PC-9 (cell line): ENCODE measurements around the gene LRP1B. TPM values are rescaled to one million over a fixed set of nuclear protein-coding genes. Genes with fewer than 3 reads are reported as not detected.

ENCODE experiments used
- BruUV-seq: library from RNA; stranded (reverse); fragments of 400-500 nt; replicated peaks from 2 replicates; lab custom pipeline; 2021; lab: Mats Ljungman, UMichigan
- CTCF ChIA-PET: fragments of 300-600 bp; sonication (Branson Sonifier 250); formaldehyde crosslinking; loops from one replicate; lab custom pipeline; 2022; ENCODE audit warnings: antibody characterized with exemption; lab: Charles Lee
- POLR2A ChIA-PET: fragments of 300-600 bp; sonication (Branson Sonifier 250); formaldehyde crosslinking; loops from one replicate; lab custom pipeline; 2022; ENCODE audit warnings: antibody characterized with exemption; ENCODE audit not compliant: unreplicated experiment; lab: Charles Lee
- DNase-seq, 2 experiments: peaks; one replicate each; pipeline versions ENCODE4 v3.0.0 to v3.0.0-alpha.2; 2015 to 2022; ENCODE audit warnings: mixed read lengths in 1 of 2
- H2AFZ ChIP-seq: fragments of 200-600 bp; sonication (generic); 2 replicates; pipeline ENCODE4 v1.8.1; 2017; ENCODE audit warnings: antibody characterized with exemption
- H3F3A ChIP-seq: fragments of 200-600 bp; sonication (generic); 2 replicates; pipeline ENCODE4 v1.8.1; 2017; ENCODE audit warnings: antibody characterized with exemption, mild to moderate bottlenecking, low read depth; ENCODE audit not compliant: insufficient read depth
- H3K27ac ChIP-seq: fragments of 200-600 bp; sonication (generic); 2 replicates; pipeline ENCODE4 v1.6.1; 2016; ENCODE audit warnings: mixed run types
- H3K27me3 ChIP-seq: fragments of 200-600 bp; sonication (generic); 2 replicates; pipeline ENCODE4 v1.6.1; 2016; ENCODE audit warnings: low read depth, mixed run types; ENCODE audit not compliant: insufficient read depth
- H3K36me3 ChIP-seq: fragments of 200-600 bp; sonication (generic); 2 replicates; pipeline ENCODE4 v1.6.1; 2016; ENCODE audit warnings: low read depth, mixed run types
- H3K4me1 ChIP-seq: fragments of 200-600 bp; sonication (generic); replicated peaks from 2 replicates; pipeline ENCODE4 v1.6.1; 2016; ENCODE audit warnings: mixed run types; ENCODE audit not compliant: insufficient read depth
- H3K4me2 ChIP-seq: fragments of 200-600 bp; sonication (generic); 2 replicates; pipeline ENCODE4 v1.6.1; 2017; ENCODE audit warnings: mixed run types
- H3K4me3 ChIP-seq: fragments of 200-600 bp; sonication (generic); 2 replicates; pipeline ENCODE4 v1.6.1; 2016; ENCODE audit warnings: mixed run types
- H3K79me2 ChIP-seq: fragments of 200-600 bp; sonication (generic); 2 replicates; pipeline ENCODE4 v1.6.1; 2017; ENCODE audit warnings: low read depth, mixed run types
- H3K9me2 ChIP-seq: fragments of 200-600 bp; sonication (generic); 2 replicates; pipeline ENCODE4 v1.8.1; 2017; ENCODE audit warnings: mild to moderate bottlenecking; ENCODE audit not compliant: insufficient read depth
- H3K9me3 ChIP-seq: fragments of 200-600 bp; sonication (generic); 2 replicates; pipeline ENCODE4 v1.8.1; 2016; ENCODE audit warnings: low read depth; ENCODE audit not compliant: insufficient read depth
- H4K20me1 ChIP-seq: fragments of 200-600 bp; sonication (generic); 2 replicates; pipeline ENCODE4 v1.8.1; 2017; ENCODE audit not compliant: insufficient read depth
- CTCF ChIP-seq: fragments of 200-600 bp; sonication (generic); conservative IDR thresholded peaks from 2 replicates; pipeline ENCODE4 v1.6.1; 2017; ENCODE audit warnings: mixed run types, antibody characterized with exemption, mild to moderate bottlenecking, moderate library complexity
- EZH2 ChIP-seq: fragments of 200-600 bp; sonication (generic); IDR thresholded peaks from 2 replicates; pipeline ENCODE4 v1.8.0; 2017; ENCODE audit warnings: antibody characterized with exemption, low read depth
- intact Hi-C: fragments of 100-400 bp; cut with micrococcal nuclease; formaldehyde crosslinking; loops from one replicate; pipeline ENCODE4 v1.10.0; 2022; ENCODE audit not compliant: unreplicated experiment
- total RNA-seq: library from RNA; stranded (reverse); gene quantifications from 2 replicates; pipeline ENCODE4 v1.2.3, GENCODE V29; 2021

The LRP1B gene
- total RNA-seq, 1 experiment from 2014 or later: 1.7 TPM

- DNase-seq: peak in 1 of 2 experiments; percentile 51
- Histone ChIP-seq H3K79me2 (no peaks in the 10 kb centered on the region), H3K36me3 (no peaks in the 10 kb centered on the region), H4K20me1 (no peaks in the 10 kb centered on the region), H3K27ac (no peak overlapping the region), H3K9me2 (no peaks in the 10 kb centered on the region), H3K27me3 (no peaks in the 10 kb centered on the region), H3K4me1 (peaks cover 6% of the 10 kb centered on the region; the same call in 1 of the 2 replicates), H3K4me3 (no peak overlapping the region), H2AFZ (no peak overlapping the region; the same call in 1 of the 2 replicates), H3F3A (no peaks in the 10 kb centered on the region), H3K4me2 (no peak overlapping the region), H3K9me3 (no peaks in the 10 kb centered on the region)
- CTCF ChIA-PET: no interaction called here
- BruUV-seq: no TSS peak
- intact Hi-C loops: no loop called here
- POLR2A ChIA-PET: no interaction called here
- TF ChIP-seq EZH2: no peak
- no peak for TF ChIP-seq CTCF
Measured at GRCh38 chr2:140473851-140474250, 1657.0 kb downstream of the LRP1B start.

GRCh38 chr2:140472676-140473075, 1658.1 kb downstream of the LRP1B start:
- no peaks in the 10 kb centered on the region for H3F3A ChIP-seq
- ChIA-PET CTCF (no interaction called here), POLR2A (no interaction called here)
- no peak overlapping the region for H3K4me2 ChIP-seq
- peaks cover 6% of the 10 kb centered on the region; the same call in 1 of the 2 replicates for H3K4me1 ChIP-seq
- H3K79me2 ChIP-seq: no peaks in the 10 kb centered on the region
- no peaks in the 10 kb centered on the region for H4K20me1 ChIP-seq
- BruUV-seq: no TSS peak
- no peak for TF ChIP-seq CTCF
- no peaks in the 10 kb centered on the region for H3K36me3 ChIP-seq
- H3K9me2 ChIP-seq: no peaks in the 10 kb centered on the region
- H2AFZ ChIP-seq: no peak overlapping the region
- intact Hi-C loops: no loop called here
- no peaks in the 10 kb centered on the region for H3K27me3 ChIP-seq
- DNase-seq: no peak
- H3K9me3 ChIP-seq: no peaks in the 10 kb centered on the region
- no peak overlapping the region for H3K4me3 ChIP-seq
- H3K27ac ChIP-seq: no peak overlapping the region

GRCh38 chr2:140465301-140465700, 1665.5 kb downstream of the LRP1B start:
- Histone ChIP-seq H3K27ac (no peak overlapping the region), H3K9me3 (no peaks in the 10 kb centered on the region), H3K36me3 (no peaks in the 10 kb centered on the region), H3K4me3 (no peak overlapping the region), H3K4me2 (no peak overlapping the region), H2AFZ (no peak overlapping the region), H3F3A (no peaks in the 10 kb centered on the region), H4K20me1 (no peaks in the 10 kb centered on the region), H3K9me2 (no peaks in the 10 kb centered on the region), H3K79me2 (no peaks in the 10 kb centered on the region), H3K27me3 (no peaks in the 10 kb centered on the region), H3K4me1 (no peaks in the 10 kb centered on the region)
- no TSS peak for BruUV-seq
- no peak for DNase-seq
- TF ChIP-seq CTCF (no peak), EZH2 (no peak)
- ChIA-PET POLR2A (no interaction called here), CTCF (no interaction called here)
- intact Hi-C loops: no loop called here
